LNCAP (cell line): ENCODE measurements around the gene MYADML2.

Experiments used
- CTCF ChIP-seq: fragments of 450-650 bp; IDR thresholded peaks from 2 replicates; pipeline ENCODE4 v1.5.1; 2017; ENCODE audit warnings: mild to moderate bottlenecking

MYADML2 gene

GRCh38 chr17:81940538-81941483 lies 6.2 kb downstream of the MYADML2 start:
- TF ChIP-seq CTCF = no peak

GRCh38 chr17:81939881-81940385 lies 7.1 kb downstream of the MYADML2 start:
- no peak for TF ChIP-seq CTCF

DNA sequence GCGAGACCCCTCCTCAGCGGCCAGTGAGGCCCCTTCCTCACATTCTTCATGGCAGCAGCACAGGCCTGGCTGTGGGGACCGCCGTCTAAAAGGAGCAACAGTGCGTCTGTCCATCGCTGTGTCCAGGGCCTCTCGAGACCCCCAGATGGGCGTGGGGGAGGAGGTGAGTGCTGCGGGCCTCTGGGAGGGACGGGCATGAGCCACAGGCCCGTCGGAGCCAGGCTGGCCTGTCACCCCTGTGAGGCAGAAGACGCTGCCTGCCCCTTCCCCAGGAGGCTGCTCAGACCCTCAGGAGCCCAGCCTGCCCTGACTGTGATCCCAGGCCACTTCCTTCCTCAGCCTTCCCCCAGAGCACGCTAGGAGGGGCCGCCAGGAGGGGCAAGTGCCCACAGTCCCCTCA lies 7.8 kb downstream of the MYADML2 start:
- no peak for TF ChIP-seq CTCF

DNA sequence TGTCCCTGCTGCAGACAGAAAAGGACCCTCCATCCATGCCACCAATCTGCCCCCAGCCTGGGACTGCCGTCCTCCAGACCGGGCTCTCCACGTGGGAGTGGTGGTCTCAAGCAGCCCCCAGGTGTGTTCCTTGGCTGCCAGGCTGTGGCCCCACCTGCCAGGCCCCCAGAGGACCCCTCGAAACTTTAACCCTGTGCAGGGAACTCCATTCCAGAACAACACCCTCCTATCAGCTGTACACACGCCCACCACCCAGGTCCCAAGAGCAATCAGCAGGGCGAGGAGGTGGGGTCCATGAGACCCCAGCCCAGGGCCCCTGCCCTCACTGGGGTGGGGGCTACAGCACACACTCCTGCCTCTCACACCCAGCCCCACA lies 11.3 kb downstream of the MYADML2 start:
- TF ChIP-seq CTCF = no peak

- TF ChIP-seq CTCF = no peak
These were observed 12.0 kb downstream of the MYADML2 start for GRCh38 chr17:81934850-81935708.

- no peak for TF ChIP-seq CTCF
These were observed 12.8 kb downstream of the MYADML2 start for GRCh38 chr17:81934098-81934757.

GRCh38 chr17:81933178-81933699 lies 13.8 kb downstream of the MYADML2 start:
- TF ChIP-seq CTCF = no peak
